ENCODE data around the gene UBAC2.
"Not testable (repeated sequence)": the region's sequence is repeated elsewhere in the genome, so short reads cannot be mapped to it uniquely, and the experiment has no call there.

Gene UBAC2

GRCh38 chr13:99393391-99393790 is 192.7 kb downstream of the UBAC2 start:
- not testable (repeated sequence) for DNase-seq (ENCODE audit: low read depth, low spot score)

DNA sequence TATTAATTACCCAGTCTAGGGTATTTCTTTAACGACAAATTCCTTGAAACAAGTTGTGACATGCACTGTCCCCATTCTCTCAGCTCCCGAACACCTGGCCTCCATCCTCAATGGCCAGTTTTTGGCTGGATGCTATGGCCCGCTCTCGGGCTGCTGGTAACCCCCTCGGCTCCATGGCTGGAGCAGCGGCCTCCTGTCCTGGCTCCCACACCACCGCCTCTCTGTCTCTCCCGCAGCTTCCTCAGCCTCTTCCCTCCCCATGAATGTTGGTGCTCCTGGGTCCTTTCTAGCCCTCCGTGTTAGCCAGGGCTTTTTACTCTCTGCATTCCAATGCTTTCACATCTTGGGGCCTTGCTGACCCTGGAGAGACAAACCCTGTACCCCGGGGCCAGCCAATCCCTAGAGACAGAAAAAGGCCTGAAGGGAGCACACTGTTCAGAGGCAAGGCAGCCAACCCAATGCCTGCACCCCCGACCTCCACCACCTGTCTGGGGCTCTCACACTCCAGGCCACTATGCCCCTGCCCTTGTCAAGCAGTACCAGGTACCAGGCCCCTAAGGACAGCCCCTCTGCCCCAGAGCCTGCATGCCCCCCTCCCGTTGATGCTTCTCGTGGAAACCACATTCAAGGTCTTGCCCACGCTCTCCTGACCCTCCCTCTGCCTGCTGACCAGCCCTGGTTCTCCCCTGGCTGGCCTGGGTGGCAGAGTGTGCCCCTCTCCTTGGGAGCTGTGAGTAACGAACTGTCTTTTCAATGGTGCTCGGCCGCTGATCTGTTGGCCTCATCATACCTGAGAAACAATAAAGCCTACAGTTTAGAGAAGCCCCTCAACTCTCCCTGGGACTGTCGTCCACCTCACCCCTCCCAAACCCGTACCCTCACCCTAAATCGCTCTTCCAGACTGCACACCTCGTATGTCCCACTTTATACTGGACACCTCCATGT is 193.4 kb downstream of the UBAC2 start:
- no peak for DNase-seq (ENCODE audit: low read depth, low spot score)

DNA sequence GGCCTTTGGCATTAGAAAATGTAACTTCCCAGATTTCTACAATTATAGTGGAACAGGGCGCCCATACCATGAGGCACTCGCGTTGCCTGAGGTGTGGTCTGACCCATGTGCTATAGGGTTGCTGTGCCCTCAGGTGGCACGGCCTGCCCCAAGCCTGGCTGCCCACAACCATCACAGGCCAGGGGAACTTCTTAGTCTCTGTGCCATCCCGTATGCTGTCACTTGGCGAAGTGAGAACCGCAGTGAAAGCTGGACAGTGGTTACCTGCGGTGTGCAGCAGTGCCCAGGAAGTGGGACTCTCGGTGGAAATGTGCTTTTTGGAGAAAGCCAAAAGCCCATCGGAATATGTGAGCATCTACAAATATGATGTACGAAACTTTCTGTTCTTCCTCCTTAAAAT is 194.8 kb downstream of the UBAC2 start:
- DNase-seq (ENCODE audit: low read depth, low spot score), result no peak

DNA sequence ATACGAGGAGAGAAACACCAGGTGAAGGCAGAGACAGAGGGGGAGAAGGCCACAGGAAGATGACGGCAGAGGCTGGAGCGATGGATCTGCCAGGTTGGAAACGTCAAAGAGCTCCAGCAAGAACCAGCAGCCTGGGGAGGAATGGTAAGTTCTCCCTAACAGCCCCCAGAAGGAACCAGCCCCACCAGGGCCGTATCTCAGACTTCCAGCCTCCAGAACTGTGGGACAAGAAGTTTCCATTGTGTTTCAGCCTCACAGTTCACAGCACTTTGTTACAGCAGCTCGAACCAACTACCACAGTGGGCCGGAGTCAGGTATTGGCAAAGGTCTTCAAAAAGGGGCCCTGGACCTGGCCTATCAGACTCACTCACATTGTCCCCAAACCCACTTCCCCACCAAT is 195.8 kb downstream of the UBAC2 start:
- no peak for DNase-seq (ENCODE audit: low read depth, low spot score)

DNA sequence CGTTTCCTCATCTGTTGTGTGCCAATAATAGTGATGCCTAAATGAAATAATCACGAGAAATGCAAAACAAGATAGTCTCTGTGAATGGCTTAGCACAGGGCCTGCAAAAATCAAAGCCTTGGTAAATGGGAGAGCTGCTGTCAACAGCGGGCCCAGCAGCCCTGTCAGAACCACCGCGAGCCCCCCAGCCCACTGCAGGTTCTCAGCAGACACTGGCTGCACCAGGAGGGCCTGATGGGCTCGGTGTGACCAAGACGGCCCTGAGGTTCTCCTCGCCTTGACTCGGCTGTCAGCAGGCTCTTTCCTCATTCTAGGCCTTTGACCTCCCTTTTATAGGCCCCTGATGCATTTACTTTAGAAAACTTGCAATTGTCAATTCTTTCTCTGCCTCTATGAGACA is 197.4 kb downstream of the UBAC2 start:
- DNase-seq (ENCODE audit: low read depth, low spot score), result no peak

DNA sequence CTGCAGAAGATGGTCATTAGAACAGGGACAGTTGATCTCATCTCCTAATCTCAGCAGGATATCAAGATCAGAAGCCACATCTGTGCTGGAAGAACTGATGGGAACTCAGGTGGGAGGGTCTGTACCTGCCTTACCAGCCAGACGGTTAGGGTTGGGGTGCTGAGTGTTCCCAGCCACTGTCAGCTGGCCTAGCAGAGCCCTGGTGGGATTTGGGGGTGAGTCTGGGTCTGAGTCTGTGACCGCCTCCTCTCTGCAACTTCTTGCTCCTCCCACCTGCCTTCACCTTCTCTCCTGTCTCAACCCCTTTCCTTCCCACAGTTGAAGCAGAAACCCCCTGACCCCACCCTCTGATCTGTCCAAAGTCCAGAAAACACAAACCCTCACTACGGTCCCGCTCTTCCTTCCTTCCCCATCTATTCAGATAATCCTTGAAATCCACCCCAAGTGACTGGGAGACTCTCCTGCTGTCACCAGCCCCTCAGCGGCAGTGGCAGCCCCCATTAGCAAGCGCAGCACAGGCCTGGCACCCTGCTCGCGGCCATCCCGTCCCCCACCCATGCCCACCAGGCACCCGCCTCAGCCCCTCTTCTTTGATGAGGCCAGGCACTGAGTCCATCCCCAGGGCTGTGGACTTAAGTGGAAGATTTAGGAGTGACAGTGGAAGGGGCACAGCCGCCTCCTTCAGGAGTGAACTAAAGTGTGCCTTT is 198.4 kb downstream of the UBAC2 start:
- DNase-seq (ENCODE audit: low read depth, low spot score), result no peak

GRCh38 chr13:99399623-99399974 is 198.9 kb downstream of the UBAC2 start:
- DNase-seq (ENCODE audit: low read depth, low spot score), result no peak

DNA sequence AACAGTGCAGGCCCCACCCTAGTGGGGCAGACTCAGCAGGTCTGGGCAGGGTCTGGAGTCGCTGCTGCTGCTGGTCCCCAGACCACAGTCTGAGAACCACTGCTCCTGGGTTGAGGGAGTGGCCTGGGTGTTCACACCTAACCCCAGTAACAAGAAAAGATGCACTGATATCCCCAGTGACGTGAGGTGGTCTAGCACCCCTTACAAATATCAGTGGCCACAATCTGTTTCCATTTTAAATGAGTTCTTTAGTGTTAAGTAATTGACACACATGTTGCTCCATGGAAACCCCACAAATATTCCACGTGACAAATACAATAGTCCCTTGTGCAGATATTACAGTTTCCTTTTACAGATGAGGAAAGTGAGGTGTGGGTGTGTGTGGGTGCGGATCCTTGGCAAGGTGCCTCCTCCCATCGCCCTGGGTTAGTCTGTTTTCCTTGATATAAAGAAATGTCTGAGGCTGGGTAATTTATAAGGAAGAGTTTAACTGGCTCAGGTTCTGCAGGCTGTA is 202.9 kb downstream of the UBAC2 start:
- DNase-seq (ENCODE audit: low read depth, low spot score), result no peak

DNA sequence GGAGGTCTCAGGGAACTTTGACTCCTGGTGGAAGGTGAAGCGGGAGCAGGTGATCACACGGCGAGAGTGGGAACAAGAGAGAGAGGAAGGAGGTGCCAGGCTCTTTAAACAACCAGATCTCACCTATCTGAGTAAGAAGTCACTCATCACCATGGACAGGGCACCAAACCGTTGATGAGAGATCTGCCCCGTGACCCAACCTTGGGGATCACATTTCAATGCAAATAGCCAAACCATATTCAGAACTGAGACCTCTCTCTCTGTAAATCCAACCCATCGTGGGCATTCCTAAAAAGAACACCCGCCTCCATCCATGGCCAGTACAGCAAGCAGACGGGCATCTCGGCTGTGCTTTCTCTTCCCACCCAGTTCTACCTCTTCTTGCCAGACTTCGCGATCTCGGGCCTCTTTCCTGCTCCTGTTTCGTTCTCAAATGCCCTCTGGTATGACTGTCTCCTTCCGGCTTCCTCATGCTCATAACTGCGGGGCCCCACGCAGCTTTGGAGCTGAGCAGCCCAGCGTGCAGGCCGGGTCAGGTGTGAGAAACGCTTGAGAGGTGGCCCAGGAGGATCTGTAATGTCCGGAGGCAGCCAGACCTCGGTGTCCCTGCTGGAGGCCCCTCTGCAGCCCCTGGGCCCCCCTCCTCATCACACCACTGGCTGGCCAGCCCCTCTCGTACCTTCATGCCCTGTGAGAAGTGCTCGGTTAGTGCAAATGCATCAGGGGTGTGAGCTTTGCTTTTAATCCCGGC is 203.5 kb downstream of the UBAC2 start:
- no peak for DNase-seq (ENCODE audit: low read depth, low spot score)

DNA sequence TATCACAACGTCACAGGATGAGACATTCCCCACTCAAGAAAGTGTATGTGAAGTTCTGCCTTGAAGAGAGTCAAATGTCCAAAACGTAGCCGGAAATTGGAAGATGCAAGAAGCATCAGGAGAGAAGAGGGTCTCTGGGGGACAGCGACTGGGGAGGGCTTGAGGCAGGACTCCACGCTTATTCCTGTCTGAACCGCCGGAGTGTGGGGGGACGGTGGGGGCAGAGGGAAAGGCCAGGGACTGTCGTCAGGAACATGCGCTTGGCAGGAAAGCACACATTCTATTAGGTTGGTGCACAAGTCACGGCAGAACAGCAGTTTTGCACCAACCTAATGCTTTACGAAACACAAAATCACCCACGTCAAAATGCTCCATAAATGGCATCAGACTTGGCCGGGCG is 205.3 kb downstream of the UBAC2 start:
- no peak for DNase-seq (ENCODE audit: low read depth, low spot score)

- DNase-seq (ENCODE audit: low read depth, low spot score), result no peak
Measured at GRCh38 chr13:99406799-99407201, 206.1 kb downstream of the UBAC2 start.

DNA sequence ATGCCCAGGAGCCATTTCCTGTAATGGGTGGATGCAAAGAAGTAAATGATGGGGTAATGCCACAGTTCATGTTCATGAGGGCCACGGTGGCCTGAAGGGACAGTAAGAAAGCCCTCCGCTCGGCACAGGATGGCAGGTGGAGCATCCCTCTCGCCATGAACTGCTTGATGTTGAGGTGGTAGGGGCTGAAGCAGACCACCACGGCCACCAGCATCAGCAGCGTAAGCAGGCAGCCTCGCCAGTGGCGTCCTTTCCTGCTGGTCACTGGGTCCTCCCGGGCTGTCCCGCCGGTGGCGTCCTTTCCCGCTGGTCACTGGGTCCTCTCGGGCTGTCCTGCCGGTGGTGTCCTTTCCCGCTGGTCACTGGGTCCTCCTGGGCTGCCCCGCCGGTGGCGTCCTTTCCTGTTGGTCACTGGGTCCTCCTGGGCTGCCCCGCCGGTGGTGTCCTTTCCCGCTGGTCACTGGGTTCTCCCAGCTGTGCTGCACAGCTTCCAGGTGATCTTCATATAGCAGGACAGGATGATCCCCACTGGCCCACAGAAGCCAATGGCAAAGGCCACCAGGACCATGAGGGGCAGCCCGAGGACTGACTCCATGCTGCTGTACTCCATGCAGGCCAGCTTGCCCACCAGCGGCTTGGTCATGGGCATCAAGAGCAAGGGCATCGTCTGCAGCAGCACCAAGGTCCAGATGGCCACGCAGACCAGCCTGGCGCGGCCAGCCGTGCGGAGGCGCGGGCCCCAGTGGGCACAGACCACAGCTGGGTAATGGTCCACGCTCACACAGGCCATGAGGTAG is 207.4 kb downstream of the UBAC2 start:
- DNase-seq (ENCODE audit: low read depth, low spot score), result no peak

DNA sequence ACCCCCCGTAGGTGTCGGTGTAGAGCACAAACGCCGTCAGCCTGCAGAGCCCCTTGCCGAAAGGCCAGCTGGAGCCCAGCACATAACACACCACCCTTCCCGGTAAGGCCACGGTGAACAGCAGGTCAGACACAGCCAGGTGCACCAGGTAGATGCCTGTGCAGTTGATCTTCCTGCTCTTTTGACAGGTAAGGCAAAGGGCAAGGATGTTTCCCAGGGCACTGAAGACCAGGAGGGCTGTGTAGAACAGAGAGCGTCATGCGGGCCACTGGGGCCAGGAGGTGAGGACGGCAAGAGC is 208.0 kb downstream of the UBAC2 start:
- no peak for DNase-seq (ENCODE audit: low read depth, low spot score)

DNA sequence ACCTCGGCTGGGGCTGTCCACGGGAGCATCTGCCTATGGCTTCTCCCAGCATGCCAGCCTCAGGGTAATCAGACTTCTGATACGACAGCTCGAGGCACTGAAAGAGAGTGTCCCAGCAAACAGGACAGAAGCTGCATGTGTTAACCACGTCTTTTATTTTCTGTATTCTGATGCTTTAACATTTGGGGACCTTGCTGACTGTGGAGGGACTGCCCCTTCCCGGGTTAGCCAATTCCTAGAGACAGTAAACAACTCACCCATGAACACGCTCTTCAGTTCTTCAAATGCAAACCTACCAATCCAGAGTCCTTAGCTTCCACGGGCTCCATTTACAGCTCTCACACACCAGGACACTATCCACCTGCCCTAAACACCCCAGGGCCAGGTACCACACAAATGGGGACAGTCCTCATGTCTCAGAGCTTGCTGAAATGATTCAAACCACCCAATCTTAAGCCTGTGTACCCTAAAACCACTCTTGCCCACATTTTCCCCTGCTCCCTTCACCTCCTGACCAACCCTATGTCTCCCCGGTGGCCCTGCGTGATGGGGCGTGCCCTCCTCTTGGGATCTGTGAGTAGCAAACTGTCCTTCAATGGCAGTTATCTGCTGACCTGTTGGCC is 208.9 kb downstream of the UBAC2 start:
- not testable (repeated sequence) for DNase-seq (ENCODE audit: low read depth, low spot score)

GRCh38 chr13:99410646-99411475 is 210.2 kb downstream of the UBAC2 start:
- not testable (repeated sequence) for DNase-seq (ENCODE audit: low read depth, low spot score)

DNA sequence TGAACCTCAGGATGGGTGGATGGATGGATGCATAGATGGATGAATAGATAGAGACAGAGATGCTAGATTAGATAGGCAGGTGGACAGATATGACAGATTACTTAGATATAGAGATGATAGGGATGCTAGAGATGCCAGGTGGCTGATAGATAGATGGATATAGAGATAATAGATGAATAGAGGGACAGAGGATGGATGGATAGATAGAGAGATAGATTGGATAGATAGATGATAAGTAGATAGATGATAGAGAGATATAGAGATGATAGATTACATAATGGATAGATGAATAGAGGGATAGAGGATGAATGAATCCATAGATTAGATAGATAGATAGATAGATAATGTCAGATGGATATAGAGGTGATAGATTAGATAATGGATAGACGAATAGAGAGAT is 212.2 kb downstream of the UBAC2 start:
- no peak for DNase-seq (ENCODE audit: low read depth, low spot score)

DNA sequence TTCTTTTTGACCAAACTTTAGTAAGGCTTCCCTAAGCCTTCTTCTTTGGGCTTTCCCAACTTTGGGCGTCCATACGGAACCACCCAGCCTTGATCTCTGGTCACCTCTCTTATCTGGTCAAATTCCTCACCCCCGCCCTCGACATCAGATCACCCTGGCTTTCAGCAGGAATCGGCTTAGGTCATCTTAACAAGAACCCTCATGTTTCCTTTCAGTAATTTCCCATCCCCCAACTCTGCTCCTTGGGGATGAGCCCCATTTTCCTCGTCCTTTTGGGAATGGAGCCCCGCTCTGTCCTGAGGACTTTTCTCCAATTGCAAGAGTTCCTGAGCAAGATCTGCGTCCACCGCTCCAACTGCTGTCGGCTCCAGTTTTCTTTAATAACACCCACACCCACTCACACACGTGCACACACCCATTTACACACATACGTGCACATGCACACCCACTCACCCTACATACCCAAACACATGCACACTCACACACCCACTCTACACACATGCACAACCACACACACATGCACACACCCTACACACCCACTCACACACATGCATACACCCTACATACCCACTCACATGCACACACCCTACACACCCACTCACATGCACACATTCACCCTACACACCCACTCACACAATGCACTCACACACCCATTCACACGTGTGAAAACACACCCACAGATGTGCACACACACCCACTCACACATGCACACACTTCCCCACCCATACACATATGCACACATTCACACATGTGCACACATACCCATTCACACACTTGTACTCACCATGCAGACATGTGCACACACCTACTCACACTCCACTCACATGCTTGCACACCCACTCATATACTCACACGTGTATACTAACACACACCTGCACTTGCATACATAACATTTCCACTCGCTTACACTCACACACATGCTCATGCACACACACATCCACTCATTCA is 213.7 kb downstream of the UBAC2 start:
- DNase-seq (ENCODE audit: low read depth, low spot score), result no peak

DNA sequence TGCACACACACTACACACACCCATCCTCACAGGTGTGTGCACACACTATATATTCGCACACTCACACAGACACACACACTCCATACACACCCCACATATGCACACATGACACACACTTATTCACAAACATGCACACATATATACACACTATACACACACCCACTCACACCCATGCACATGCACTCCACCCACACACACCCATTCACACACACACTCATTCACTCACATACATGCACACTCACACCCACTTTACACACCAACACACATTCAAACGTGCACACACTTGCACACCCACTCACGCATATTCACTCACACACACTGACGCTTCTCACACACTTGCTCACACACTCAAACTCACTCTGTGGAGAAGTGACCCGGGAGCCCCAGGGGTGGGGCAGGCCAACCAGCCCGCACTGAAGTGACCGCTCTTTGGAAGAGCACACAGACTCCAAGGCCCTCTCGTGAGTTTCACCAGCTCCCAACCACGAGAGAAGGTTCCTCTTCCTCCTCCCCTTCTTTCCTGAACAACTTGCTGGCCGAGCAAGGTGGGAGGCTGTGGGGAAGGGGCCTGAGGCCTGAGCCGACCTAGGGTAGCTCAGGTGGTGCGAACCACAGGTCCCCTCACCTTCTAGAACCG is 214.5 kb downstream of the UBAC2 start:
- DNase-seq (ENCODE audit: low read depth, low spot score), result no peak

Data from activated CD4-positive, CD25-positive, alpha-beta regulatory T cell treated with anti-CD3 and anti-CD28 coated beads, Interleukin-2, amount 50 U/mL, for 16 hours (primary cell).